ENCODE data around the gene ZIC4. TPM values are rescaled to one million over a fixed set of nuclear protein-coding genes. Genes with fewer than 3 reads are reported as not detected.

Gene ZIC4
- total and polyA plus RNA-seq, 2 of the 4 experiments (the other 2 are of a cell fraction), result not detected

GRCh38 chr3:147369661-147370123, 36.7 kb downstream of the ZIC4 start:
- no peak overlapping the region for H3K4ac ChIP-seq (ENCODE audit: low read depth, low read length)
- H4K5ac ChIP-seq (ENCODE audit: low read depth, low read length), result no peak overlapping the region
- in situ Hi-C loops (cut with MboI; ENCODE audit: low sequenced_read_pairs), result no loop called here
- H3K14ac ChIP-seq (replicated peaks; ENCODE audit: low read depth, low read length), result no peak overlapping the region
- H2BK5ac ChIP-seq (ENCODE audit: low read depth, low read length, poor library complexity, severe bottlenecking), result no peak overlapping the region
- no peak overlapping the region for H2BK120ac ChIP-seq (ENCODE audit: low read depth, low read length)
- H3K27me3 ChIP-seq (ENCODE audit: control insufficient read depth, insufficient read depth, low read length), result peaks cover 77% of the 10 kb centered on the region
- H2BK20ac ChIP-seq (ENCODE audit: low read depth, low read length), result no peak overlapping the region
- H2BK15ac ChIP-seq (ENCODE audit: low read depth, low read length), result no peak overlapping the region
- no peak overlapping the region for H2AK9ac ChIP-seq (replicated peaks; ENCODE audit: low read depth, low read length, poor library complexity)
- no peak overlapping the region for H3K23ac ChIP-seq (ENCODE audit: low read depth, low read length)
- no peak overlapping the region for H2AK5ac ChIP-seq (ENCODE audit: low read depth, low read length)
- H3K18ac ChIP-seq (ENCODE audit: low read depth, low read length), result no peak overlapping the region
- ATAC-seq (ENCODE audit: low read depth) (no peak), DNase-seq (no peak)
- no peak overlapping the region for H2AFZ ChIP-seq (replicated peaks; ENCODE audit: low read length, poor library complexity)
- no peaks in the 10 kb centered on the region for H3K36me3 ChIP-seq (ENCODE audit: control insufficient read depth, insufficient read depth, low read length)
- H4K91ac ChIP-seq (ENCODE audit: insufficient read depth, low read depth, low read length), result no peak overlapping the region
- H3K4me3 ChIP-seq (ENCODE audit: insufficient read depth, low read depth, low read length), result no peak overlapping the region
- no peak overlapping the region for H3K4me2 ChIP-seq (ENCODE audit: low read depth, low read length)
- WGBS, 2 experiments (ENCODE audit: extremely low coverage in 2 of 2, insufficient read length in 1 of 2), result 11% methylated on average over 3 of the region's 18 CpGs; no CpG with 5 or more reads in 1 of the 2 experiments
- no peaks in the 10 kb centered on the region for H4K20me1 ChIP-seq (ENCODE audit: insufficient read depth, low read length)
- no peak overlapping the region for H3K56ac ChIP-seq (ENCODE audit: extremely low read depth, insufficient read depth, low read length)
- H3K79me1 ChIP-seq (ENCODE audit: low read depth in 1 of 2, low read length in 2 of 2), result no peaks in the 10 kb centered on the region
- dilution Hi-C loops (cut with HindIII; ENCODE audit: low sequenced_read_pairs, unreplicated experiment), result no loop called here
- H3K9ac ChIP-seq (ENCODE audit: low read depth, low read length), result no peak overlapping the region
- CTCF ChIA-PET, result no interaction called here
- peaks cover 9% of the 10 kb centered on the region for H3K9me3 ChIP-seq (ENCODE audit: control insufficient read depth, insufficient read depth, low read length)
- no peaks in the 10 kb centered on the region for H3K9me1 ChIP-seq (ENCODE audit: insufficient read depth, low read length)
- intact Hi-C loops (cut with micrococcal nuclease), result no loop called here
- H3K4me1 ChIP-seq (ENCODE audit: control insufficient read depth, insufficient read depth, low read length), result no peaks in the 10 kb centered on the region
- H3K27ac ChIP-seq (ENCODE audit: insufficient read depth, low read length), result no peak overlapping the region
- no TSS peak for BruUV-seq (replicated peaks)
- TF ChIP-seq CTCF (conservative IDR thresholded peaks at IDR 0.05; ENCODE audit: low read depth, low read length) (no peak), MAZ (IDR thresholded peaks at IDR 0.05; ENCODE audit: borderline replicate concordance, low read depth, low read length) (no peak), RFX5 (IDR thresholded peaks at IDR 0.05; ENCODE audit: low read depth, low read length) (no peak), SMC3 (IDR thresholded peaks at IDR 0.05; ENCODE audit: low read depth, low read length) (no peak), RCOR1 (IDR thresholded peaks at IDR 0.05; ENCODE audit: insufficient replicate concordance, low read length) (no peak), MXI1 (IDR thresholded peaks at IDR 0.05; ENCODE audit: borderline replicate concordance, low read depth, low read length) (no peak), USF2 (IDR thresholded peaks at IDR 0.05; ENCODE audit: low read depth, low read length) (no peak), CHD1 (IDR thresholded peaks at IDR 0.05; ENCODE audit: low read depth, low read length) (no peak), BHLHE40 (IDR thresholded peaks at IDR 0.05; ENCODE audit: low read depth, low read length) (no peak), FOS (IDR thresholded peaks at IDR 0.05; ENCODE audit: low read depth, low read length) (no peak), MAFK (IDR thresholded peaks at IDR 0.05; ENCODE audit: low read depth, low read length) (no peak)
- H4K8ac ChIP-seq (ENCODE audit: low read depth in 2 of 2, low read length in 2 of 2), result no peak overlapping the region
- POLR2A ChIA-PET (ENCODE audit: unreplicated experiment), result no interaction called here
